HG03066 (cell line): Measurements from ENCODE around the gene NDUFAF3.

ENCODE experiments used
- ATAC-seq: cut with Tn5 transposase; IDR thresholded peaks from one replicate; pipeline ENCODE4 v1.9.1; 2021; ENCODE audit warnings: low read depth; ENCODE audit not compliant: unreplicated experiment

NDUFAF3 gene

DNA sequence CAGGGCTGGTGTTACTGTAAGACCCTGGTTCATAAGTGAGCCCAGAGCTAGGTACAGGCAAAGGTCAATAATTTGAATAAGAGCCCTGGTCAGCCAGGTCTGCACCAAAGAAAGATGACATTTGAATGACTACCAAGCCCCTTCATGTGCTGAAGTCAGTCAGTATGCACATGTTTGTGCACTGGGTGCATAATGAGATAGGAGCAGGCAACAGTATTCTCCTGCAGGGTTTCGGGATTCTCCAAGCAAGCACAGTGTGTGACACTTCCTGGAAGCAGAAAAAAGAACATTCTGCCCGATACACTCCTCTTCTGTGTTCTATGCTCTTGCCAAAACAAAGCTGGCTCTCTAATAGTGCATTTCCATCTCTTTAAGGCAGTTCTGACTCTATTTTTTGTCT lies 12.7 kb downstream of the NDUFAF3 start:
- ATAC-seq, result no peak

DNA sequence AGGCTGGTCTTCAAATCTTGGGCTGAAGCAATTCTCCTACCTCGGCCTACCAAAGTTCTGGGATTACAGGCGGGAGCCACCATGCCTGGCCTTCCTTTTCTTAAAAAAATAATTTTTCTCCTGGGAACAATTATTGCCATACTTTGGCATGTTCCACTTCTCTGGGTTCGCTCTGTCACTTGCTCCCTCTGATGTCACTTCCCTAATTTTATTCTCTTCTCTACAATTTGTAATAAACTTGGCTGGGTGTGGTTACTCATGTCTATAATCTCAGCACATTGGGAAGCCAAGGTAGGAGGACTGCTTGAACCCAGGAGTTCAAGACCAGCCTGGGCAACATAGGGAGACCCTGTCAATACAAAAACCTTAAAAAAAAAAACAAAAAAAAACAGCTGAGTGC lies 13.4 kb downstream of the NDUFAF3 start:
- no peak for ATAC-seq

DNA sequence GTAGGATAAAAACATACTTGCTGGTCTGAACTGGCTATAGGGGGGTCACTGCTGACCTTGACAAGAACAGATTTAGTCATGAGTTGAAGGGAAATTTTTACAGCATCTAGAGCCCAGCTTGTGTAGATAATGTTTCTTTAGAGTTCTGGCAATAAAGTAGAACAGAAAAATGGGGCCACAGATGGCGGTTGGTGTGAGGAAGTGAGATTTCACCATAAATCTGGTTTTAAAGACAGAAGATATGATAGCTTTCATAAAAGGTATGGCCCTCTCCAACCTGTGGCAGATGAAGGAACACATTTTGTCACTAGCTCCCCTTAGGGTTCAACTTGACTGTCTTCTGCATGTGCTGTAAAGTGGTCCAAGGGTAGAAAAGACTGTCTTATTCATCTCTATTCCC lies 31.6 kb downstream of the NDUFAF3 start:
- no peak for ATAC-seq

DNA sequence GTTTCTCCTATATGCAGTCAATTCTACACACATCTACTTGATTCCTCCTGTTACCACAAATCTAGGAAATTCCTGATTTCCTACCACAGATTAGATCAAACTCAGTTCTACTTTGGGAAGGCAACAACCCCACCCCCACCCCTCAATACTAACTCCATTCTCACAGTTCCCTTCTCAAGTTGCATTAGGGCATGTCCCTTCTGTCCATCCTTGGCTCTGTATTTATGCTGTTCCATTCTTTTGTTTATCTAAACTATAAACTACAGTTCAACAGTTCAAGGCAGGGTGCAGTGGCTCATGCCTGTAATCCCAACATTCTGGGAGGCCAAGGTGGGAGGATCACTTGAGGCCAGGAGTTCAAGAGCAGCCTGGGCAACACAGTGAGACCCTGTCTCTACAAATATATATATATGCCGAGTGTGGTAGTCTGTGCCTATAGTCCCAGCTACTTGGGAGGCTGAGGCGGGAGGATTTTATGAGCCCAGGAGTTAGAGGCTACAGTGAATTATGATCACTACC lies 32.5 kb downstream of the NDUFAF3 start:
- no peak for ATAC-seq

DNA sequence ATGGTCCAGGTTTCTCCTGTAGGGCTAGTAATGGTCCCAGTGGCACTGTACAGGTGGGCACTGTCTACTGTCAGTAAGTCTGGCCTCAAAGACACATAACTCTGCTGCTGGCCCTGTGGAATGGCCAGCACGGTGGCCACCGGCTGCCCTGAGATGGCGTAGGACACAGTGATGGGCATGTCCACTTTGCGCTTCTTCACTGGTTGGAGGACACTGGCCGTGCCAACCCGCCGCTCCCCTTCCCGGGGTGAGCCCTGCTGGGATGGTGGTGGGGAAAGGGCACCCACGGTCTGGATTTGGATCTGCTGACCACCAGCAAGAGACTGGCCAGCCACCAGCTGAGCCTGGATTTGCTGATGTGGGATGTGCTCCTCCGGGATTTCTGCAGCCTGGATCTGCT lies 35.3 kb downstream of the NDUFAF3 start:
- ATAC-seq, result no peak

DNA sequence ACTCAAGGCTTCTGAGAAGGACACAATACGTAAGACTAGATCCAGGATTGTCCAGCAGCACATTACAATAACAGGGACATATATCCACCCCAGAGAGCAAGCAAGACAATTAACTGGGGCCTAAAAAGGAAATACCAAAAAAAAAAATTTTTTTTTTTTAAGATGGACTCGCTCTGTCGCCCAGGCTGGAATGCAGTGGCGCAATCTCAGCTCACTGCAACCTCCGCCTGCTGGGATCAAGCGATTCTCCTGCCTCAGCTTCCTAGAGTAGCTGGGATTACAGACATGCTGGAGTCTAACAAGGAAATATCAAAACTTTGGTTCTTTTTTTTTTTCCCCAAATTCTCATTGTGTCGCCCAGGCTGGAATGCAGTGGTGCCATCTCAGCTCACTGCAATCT lies 36.1 kb downstream of the NDUFAF3 start:
- no peak for ATAC-seq
